Esophagus muscularis mucosa (tissue), 4 donors: ENCODE data around the gene SUPT3H. TPM values are rescaled to one million over a fixed set of nuclear protein-coding genes. Genes with fewer than 3 reads are reported as not detected.

Source experiments
- DNase-seq: peaks from one replicate; pipeline ENCODE4 v3.0.0-alpha.2; 2017; ENCODE audit errors: extremely low spot score
- H3K27ac ChIP-seq, 4 donors: fragments of 200-600 bp; sonication (generic); replicated peaks in 1 of 4; 1 replicate in 3 of 4; 2 replicates in 1 of 4; pipeline ENCODE4 v1.5.1; 2016 to 2019; ENCODE audit warnings: mild to moderate bottlenecking in 1 of 4
- H3K27me3 ChIP-seq, 4 donors: fragments of 200-600 bp; sonication (generic); one replicate each; pipeline versions ENCODE4 v1.5.1 to v1.6.0; 2016 to 2019
- H3K36me3 ChIP-seq, 4 donors: fragments of 200-600 bp; sonication (generic); one replicate each; pipeline ENCODE4 v1.5.1; 2016 to 2019
- H3K4me1 ChIP-seq, 4 donors: fragments of 200-600 bp; sonication (generic); one replicate each; pipeline ENCODE4 v1.5.1; 2016 to 2019
- H3K4me3 ChIP-seq, 4 donors: fragments of 200-600 bp; sonication (generic); 1 replicate in 2 of 4; 2 replicates in 2 of 4; pipeline ENCODE4 v1.5.1; 2016 to 2019; ENCODE audit warnings: mild to moderate bottlenecking in 4 of 4, moderate library complexity in 1 of 4
- H3K9me3 ChIP-seq, 4 donors: fragments of 200-600 bp; sonication (generic); 1 replicate in 3 of 4; 2 replicates in 1 of 4; pipeline ENCODE4 v1.5.1; 2016 to 2019
- CTCF ChIP-seq, 3 experiments: fragments of 200-600 bp in 2 of 3; fragments of 450-650 bp in 1 of 3; sonication (generic) in 2 of 3; IDR thresholded peaks; one replicate each; pipeline ENCODE4 v1.5.1; 2017 to 2019; ENCODE audit warnings: antibody characterized with exemption in 3 of 3, mild to moderate bottlenecking in 2 of 3, moderate library complexity in 1 of 3
- EP300 ChIP-seq: sonication (generic); formaldehyde crosslinking; IDR thresholded peaks from one replicate; pipeline ENCODE4 v1.6.1; 2017; ENCODE audit warnings: antibody characterized with exemption
- POLR2A ChIP-seq: fragments of 450-650 bp; IDR thresholded peaks from one replicate; pipeline ENCODE4 v1.6.1; 2017; ENCODE audit warnings: antibody characterized with exemption, moderate library complexity, mild to moderate bottlenecking, low read depth
- POLR2AphosphoS5 ChIP-seq, 2 donors: sonication (generic); formaldehyde crosslinking; IDR thresholded peaks; one replicate each; pipeline ENCODE4 v1.6.1; 2017; ENCODE audit warnings: antibody characterized with exemption in 2 of 2
- WGBS: methylation state at CpG from one replicate; pipeline ENCODE4 v1.1.5; 2018; 5-methylcytosine and 5-hydroxymethylcytosine counted together
- intact Hi-C: fragments of 100-400 bp; cut with DNase I; formaldehyde crosslinking; loops from one replicate; pipeline ENCODE4 v1.15.1; 2023
- total RNA-seq, 4 donors: library from RNA; depleted of rRNA; stranded (reverse); fragments of >200 nt; gene quantifications; one replicate each; pipeline versions ENCODE4 v1.1.0 to v1.2.1, GENCODE V29; 2016

SUPT3H gene
- total RNA-seq, 4 donors from 2014 or later: 5.1 to 13.3 (median 9.9) TPM

GRCh38 chr6:44969446-44970185, 408.1 kb downstream of the SUPT3H start:
- Histone ChIP-seq H3K4me1 (peaks cover 0 to 3% (median 0%) of the 10 kb centered on the region in 4 donors), H3K4me3 (no peak overlapping the region), H3K9me3 (no peaks in the 10 kb centered on the region), H3K27ac (no peak overlapping the region), H3K27me3 (no peaks in the 10 kb centered on the region), H3K36me3 (no peaks in the 10 kb centered on the region)
- no peak for DNase-seq
- TF ChIP-seq POLR2AphosphoS5 (IDR thresholded peaks at IDR 0.05): no peak
- TF ChIP-seq POLR2A: no peak
- TF ChIP-seq CTCF (IDR thresholded peaks at IDR 0.05): no peak
- TF ChIP-seq EP300: no peak
- WGBS: 79% methylated on average over 4 of the region's 4 CpGs
- intact Hi-C loops: no loop called here

GRCh38 chr6:44967481-44967880, 410.3 kb downstream of the SUPT3H start:
- H3K27me3 ChIP-seq: no peaks in the 10 kb centered on the region
- peaks cover 0 to 3% (median 0%) of the 10 kb centered on the region in 4 donors for H3K4me1 ChIP-seq
- DNase-seq: no peak
- no peak overlapping the region for H3K4me3 ChIP-seq
- H3K27ac ChIP-seq: no peak overlapping the region
- intact Hi-C loops: no loop called here
- no peaks in the 10 kb centered on the region for H3K9me3 ChIP-seq
- TF ChIP-seq POLR2AphosphoS5 (IDR thresholded peaks at IDR 0.05): no peak
- no peak for TF ChIP-seq POLR2A
- no peak for TF ChIP-seq CTCF (IDR thresholded peaks at IDR 0.05)
- TF ChIP-seq EP300: no peak
- WGBS: 95% methylated on average over 1 of the region's 1 CpG
- no peaks in the 10 kb centered on the region for H3K36me3 ChIP-seq

GRCh38 chr6:44966449-44967092, 411.2 kb downstream of the SUPT3H start:
- Histone ChIP-seq H3K4me3 (no peak overlapping the region), H3K27me3 (no peaks in the 10 kb centered on the region), H3K9me3 (no peaks in the 10 kb centered on the region), H3K36me3 (no peaks in the 10 kb centered on the region), H3K4me1 (peaks cover 0 to 3% (median 0%) of the 10 kb centered on the region in 4 donors), H3K27ac (no peak overlapping the region)
- no peak for TF ChIP-seq POLR2AphosphoS5 (IDR thresholded peaks at IDR 0.05)
- TF ChIP-seq CTCF (IDR thresholded peaks at IDR 0.05): no peak
- TF ChIP-seq EP300: no peak
- no peak for TF ChIP-seq POLR2A
- no peak for DNase-seq
- WGBS: 66% methylated on average over 2 of the region's 2 CpGs
- intact Hi-C loops: no loop called here

GRCh38 chr6:44965708-44966107, 412.0 kb downstream of the SUPT3H start:
- no peaks in the 10 kb centered on the region for H3K27me3 ChIP-seq
- H3K4me1 ChIP-seq: peaks cover 0 to 3% (median 0%) of the 10 kb centered on the region in 4 donors
- intact Hi-C loops: no loop called here
- no peaks in the 10 kb centered on the region for H3K36me3 ChIP-seq
- DNase-seq: no peak
- no peak overlapping the region for H3K4me3 ChIP-seq
- no peak overlapping the region for H3K27ac ChIP-seq
- 95% methylated on average over 4 of the region's 4 CpGs for WGBS
- H3K9me3 ChIP-seq: no peaks in the 10 kb centered on the region
- TF ChIP-seq POLR2AphosphoS5 (IDR thresholded peaks at IDR 0.05) (no peak), CTCF (IDR thresholded peaks at IDR 0.05) (no peak), EP300 (no peak), POLR2A (no peak)
